NCI-H82 (cell line): ENCODE measurements around the gene GRIK4.
A peak's percentile ranks its signal among the peaks of the same experiment; 100 is the strongest.
"Not testable (repeated sequence)": the region's sequence is repeated elsewhere in the genome, so short reads cannot be mapped to it uniquely, and the experiment has no call there.

ENCODE experiments used
- DNase-seq: peaks from one replicate; lab custom pipeline; 2025; lab: John Stamatoyannopoulos, UW

GRIK4 gene, protein sequence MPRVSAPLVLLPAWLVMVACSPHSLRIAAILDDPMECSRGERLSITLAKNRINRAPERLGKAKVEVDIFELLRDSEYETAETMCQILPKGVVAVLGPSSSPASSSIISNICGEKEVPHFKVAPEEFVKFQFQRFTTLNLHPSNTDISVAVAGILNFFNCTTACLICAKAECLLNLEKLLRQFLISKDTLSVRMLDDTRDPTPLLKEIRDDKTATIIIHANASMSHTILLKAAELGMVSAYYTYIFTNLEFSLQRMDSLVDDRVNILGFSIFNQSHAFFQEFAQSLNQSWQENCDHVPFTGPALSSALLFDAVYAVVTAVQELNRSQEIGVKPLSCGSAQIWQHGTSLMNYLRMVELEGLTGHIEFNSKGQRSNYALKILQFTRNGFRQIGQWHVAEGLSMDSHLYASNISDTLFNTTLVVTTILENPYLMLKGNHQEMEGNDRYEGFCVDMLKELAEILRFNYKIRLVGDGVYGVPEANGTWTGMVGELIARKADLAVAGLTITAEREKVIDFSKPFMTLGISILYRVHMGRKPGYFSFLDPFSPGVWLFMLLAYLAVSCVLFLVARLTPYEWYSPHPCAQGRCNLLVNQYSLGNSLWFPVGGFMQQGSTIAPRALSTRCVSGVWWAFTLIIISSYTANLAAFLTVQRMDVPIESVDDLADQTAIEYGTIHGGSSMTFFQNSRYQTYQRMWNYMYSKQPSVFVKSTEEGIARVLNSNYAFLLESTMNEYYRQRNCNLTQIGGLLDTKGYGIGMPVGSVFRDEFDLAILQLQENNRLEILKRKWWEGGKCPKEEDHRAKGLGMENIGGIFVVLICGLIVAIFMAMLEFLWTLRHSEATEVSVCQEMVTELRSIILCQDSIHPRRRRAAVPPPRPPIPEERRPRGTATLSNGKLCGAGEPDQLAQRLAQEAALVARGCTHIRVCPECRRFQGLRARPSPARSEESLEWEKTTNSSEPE

DNA sequence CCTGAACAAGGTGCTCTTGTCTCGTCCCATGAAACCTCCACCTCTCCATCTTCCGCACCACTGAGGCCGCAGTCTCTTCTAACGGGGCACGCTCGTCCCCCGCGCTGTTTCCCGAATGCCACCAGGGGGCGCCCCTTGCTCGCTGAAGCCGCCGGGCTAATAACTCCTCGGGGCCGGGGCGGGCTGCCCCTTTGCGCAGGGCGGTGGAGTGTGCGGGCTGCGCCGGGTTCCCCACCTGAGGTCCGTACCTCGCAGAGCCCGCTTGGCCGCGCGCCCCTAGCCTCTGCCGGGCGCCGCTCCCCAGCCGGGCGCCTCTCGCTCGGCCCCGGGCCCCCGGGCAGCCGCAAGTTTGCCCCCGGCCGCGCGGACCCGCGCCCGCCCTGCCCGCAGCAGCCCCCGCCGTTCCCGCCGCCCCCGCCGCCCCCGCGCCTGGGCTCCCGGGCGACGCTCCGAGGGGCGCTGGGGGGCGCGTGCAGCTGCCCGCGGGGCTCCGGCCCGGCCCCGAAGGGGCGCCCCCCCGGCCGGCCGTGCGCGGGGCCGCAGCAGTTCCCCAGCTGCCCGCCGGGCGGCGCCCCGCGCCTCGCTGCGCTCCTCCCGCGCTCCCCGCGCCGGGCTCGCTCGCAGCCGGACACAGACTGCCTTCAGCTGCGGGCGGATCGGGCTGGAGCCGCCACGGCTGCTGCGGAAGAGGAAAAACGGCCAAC is at the start of gene GRIK4:
Gene GRIK4 (plus strand): TSS at position 633 of the 704 bp plus-strand sequence. CDS start 148,571 bp downstream, outside the sequence.
- peak; percentile 83 for DNase-seq

DNA sequence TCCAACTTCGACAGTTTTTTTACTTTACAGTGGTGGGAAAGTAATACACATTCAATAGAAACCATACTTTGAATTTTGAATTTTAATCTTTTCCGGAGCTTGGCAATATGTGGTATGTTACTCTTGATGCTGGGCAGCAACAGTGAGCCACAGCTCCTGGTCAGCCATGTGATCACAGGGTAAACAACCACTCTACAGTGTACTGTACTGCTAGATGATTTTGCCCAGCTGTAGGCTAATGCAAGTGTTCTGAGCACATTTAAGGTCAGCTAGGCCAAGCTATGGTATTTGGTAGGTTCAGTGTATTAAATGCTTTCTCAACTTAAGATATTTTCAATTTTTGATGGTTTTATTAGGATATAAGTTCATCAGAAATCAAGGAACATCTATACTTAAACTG is 48.7 kb upstream of the GRIK4 start:
- DNase-seq, result no peak

DNA sequence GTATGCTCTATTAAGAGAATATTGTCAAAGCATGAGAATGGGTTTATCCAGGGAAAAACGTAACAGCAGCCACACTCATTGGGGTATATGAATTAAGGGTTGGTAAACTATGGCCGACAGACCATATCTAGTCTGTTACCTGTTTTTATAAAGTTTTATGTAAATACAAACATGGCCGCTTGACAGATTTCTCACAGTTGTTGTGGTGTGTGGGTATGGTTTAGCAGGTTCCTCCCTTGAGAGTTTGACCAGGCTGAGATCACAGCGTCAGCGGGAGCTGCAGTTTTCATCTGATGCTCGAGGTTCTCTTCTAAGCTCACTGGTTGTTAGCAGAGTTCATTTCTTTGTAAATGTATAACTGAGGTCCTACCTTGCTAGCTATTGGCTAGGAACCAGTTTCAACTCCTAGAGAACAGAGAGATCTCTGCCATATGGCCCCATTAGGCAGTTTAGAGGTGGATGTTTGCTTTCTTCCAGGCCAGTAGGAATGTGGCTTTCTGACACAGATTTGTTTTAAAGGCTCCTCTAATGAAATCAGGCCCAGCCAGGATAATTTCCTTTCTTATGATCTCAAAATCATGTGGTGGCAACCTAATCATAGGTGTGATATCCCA is 45.5 kb upstream of the GRIK4 start:
- DNase-seq, result no peak

DNA sequence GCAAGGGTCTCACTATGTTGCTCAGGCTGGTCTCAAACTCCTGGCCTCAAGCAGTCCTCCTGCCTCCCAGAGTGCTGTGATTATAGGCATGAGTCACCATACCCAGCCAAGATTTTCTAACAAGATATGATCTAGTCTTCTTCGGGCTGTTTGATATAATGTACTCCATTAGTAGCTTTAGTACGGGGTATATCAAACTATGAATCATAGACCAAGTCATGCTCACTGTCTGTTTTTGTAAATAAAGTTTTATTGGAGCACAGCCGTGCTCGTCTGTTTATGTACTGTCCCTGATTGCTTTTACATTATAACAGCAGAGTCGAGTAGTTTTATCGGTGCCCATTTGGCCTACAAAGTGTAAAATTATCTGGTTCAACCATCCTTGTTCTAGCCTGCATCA is 43.9 kb upstream of the GRIK4 start:
- no peak for DNase-seq

DNA sequence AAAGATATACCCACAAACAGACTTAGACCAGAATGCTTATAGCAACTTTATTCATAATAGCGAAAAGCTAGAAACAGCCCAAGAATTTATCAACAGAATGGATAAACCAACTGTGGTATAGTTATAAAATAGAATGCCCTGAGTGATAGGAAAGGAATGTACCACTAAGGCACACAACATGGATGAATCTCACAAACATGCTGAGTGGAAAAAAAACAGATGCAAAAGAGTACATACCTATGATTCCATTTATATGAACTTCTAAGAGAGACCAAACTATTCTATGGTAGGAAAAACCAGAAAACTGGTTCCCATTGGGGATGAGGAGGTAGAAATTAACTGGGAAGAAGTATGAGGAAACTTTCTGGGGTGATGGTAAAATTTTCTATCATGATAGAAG is 40.4 kb upstream of the GRIK4 start:
- DNase-seq, result no peak

DNA sequence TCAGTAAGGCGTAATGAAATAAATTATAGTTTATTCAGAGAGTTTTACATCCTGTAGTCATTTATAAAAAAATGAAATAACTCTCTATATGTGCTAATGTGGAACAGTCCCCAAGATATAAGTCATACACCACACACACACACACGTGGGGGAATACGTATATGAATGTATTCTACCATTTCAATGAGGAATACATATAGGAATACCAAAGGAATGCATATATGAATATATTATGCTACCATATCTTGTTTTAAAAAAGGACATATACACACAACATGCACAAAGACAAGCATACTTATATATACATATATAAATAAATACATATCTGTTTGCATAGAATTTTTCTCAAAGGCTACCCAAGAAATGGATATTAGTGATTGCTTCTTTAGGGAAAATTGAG is 39.6 kb upstream of the GRIK4 start:
- no peak for DNase-seq

DNA sequence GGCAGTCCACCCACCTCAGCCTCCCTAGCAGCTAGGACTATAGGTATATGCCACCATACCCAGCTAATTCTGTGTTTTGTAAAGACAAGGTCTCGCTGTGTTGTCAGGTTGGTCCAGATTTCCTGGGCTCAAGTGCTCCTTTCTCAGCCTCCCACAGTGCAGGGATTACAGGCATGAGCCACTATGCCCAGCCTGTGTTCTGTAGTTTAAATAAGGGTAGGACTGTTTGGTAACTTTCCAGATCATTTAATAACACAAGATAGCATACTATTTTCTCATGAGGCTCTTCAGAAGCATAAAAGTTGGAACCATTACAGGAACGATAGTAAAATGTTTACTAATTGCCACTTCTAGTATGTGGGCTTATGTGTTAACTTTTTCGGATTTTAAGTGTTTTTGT is 38.0 kb upstream of the GRIK4 start:
- no peak for DNase-seq

DNA sequence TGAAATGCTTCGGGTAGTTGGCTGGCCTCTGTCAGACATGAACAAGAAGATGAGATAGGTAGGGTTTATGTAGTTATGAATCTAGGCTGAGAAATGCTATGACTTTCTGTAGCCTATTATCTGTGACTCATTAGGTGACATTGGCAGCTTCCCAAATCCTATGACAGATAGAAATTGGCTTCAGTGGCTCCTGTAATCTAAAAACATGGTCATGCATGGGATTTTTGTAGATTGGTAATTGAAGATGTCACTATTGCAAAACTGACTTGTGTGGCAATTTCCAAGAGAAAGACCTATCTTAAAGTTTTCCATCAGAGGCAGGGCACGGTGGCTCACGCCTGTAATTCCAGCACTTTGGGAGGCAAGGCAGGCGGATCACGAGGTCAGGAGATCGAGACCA is 29.4 kb upstream of the GRIK4 start:
- DNase-seq, result no peak

DNA sequence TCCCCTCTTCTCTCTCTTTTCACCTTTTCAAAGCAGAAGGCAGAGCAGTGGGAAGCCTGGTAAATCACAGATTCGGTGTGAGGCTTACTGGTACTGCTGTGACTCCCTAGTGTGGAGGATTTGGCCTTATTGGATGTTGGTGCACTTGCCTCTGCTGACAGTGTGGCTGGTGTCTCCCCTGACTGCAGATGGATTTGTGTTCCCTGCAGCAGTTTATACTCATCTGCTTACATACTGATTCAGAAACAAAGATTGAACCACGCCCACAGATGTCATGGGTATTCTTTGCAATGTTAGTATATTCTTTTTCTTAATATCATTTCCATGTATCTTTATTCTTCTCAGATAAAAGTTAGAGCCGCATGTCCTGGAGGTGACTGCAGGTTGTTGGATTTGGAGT is 26.8 kb upstream of the GRIK4 start:
- DNase-seq, result no peak

DNA sequence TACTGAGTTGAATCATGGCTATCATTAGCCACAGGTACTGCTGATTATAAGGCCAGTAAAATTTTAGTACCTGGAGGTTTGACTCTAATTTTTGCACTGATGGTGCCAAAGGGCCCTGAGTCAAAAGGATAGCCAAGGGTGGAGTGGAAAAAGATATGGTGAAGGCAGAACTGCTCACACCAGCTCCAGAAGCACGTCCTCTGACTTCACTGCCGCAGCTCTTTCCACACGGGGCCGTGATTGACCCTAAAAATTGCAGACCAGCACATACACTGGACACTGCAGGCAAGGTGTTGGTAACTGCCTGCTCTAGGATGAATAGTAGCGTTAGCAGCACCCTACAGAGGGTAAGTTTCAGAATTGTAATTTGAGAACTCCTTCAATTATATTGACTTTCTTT is 25.4 kb upstream of the GRIK4 start:
- DNase-seq, result no peak

DNA sequence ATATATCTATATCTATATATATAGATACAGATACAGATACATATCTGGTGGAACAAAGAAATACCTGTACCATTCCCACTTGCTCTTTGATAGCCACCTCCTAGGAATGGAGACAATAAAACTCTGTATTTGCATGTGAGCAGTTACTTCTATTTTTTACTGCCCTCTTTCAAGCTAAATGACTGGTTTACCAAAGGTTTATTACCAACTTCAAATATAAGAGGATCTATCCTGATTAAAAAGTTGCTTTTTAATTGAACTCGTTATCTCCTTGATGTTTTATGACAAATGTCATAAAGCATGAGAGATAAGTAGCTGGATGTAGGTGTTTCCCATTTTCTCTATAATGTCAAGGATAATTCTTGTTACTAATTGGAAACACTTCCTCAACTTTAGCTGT is 21.7 kb upstream of the GRIK4 start:
- no peak for DNase-seq

DNA sequence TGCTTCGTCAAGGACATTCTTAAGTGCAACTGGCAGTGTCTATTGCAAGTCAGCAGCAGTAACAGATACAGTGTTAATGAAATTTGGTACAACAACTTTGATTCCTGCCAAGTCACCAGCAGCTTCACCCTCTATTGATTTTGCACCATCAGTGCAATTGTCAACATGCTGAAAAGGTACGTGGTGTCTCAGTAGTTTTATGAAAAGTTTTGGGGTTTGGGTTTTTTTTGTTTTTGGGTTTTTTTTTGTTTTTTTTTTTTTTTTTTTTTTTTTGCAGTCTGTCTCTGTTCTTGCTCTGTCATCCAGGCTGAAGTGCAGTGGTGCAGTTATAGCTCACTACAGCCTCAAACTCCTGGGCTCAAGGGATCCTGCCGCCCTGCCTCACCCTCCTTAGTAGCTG is 19.1 kb upstream of the GRIK4 start:
- DNase-seq, result no peak

DNA sequence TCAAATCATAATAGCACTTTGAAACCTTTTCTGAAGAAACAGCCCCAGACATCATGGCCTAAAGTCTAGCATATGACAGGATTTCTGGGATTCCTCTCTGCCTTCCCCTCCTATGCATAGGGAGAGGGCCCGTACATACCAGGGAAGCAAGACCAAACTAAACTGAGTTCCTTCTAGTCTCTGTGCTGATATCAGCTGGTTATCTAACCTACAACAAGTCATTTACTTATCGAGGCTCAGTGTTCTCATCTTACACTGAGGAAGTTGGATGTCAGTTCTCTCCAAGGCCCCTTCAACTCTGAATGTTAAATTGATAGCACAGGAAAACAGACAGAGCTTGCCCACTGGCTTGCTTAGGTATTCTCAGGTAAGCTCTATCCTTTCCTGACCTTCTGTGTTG is 17.0 kb upstream of the GRIK4 start:
- DNase-seq, result no peak

DNA sequence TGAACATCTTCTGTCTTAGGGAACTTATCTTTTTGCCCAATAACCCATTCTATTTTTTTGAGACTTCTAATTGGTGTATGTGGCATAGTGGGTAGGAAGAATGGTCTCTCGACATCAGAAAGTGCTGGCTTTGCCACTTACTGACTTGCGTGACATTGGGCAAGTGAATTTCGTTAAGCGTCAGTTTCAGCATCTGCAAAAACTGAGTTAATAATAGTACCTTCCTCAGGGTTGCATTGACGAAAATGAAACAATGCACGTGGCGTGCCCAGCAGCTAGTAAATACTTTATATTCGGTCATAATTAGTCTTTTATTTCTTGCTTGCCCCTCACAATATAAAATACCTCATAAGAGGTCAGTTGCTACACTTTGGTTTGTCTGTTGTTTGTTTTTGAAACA is 12.5 kb upstream of the GRIK4 start:
- DNase-seq, result no peak

DNA sequence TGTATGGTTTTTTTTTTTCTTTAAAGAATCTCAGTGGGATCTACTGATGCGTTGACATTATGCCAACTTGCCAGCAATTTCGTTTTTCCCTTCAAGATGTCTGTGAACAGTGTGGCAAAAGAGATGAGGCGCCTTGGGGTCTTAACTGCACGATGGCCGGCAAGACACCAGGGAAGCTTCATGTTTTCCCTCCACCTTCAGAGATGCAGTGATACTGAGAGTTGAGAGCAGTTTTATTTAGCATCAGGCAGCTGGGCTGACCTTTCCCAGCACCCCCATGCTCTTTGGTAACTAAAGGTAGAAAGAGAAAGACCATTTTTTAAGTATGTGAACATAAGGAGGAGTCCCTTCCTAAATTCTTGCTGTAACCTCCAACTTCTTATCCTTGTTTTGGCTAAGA is 11.7 kb upstream of the GRIK4 start:
- no peak for DNase-seq

DNA sequence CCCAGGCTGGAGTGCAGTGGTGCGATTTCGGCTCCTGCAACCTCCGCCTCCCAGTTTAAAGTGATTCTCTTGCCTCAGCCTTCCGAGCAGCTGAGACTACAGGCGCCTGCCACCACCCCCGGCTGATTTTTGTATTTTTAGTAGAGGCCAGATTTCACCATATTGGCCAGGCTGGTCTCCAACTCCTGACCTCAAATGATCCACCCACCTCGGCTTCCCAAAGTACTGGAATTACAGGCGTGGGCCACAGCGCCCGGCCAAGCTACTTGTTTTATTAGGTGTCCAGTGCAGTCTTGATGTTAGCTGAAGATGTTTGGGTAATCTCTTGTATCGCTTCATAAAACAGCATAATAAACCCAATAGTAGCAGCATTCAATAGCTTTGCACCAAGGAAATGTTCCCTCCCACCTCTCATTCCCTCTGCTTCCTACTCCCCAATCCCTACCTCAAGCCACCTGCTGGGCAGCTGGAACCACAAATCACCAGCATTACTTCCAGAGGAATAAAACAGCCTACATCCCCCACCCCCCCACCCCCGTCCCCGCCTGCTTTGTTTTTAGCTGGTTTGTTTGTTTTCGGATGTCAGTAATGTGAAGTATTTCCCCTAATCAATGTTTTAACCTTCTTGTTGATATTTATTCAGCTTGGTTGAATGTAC is 11.0 kb upstream of the GRIK4 start:
- DNase-seq, result peak; percentile 50

DNA sequence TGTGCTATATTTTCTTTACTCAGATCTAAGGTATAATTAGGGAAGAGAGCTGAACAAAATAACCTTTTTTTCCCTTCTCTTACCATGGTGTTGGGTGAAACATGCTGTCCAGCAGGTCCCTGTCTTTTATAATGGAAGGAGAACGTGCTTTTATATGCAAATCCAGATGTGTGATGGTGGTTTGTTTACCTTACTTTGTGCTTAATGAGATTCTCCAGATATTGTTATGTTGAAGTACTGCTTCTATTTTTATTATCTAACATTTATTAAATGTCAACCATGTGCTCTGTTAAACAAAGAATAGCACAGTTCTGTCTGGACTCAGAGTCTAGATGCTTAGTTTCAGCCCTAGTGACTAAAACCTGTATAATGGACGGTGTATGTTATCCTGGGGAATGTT is 10.1 kb upstream of the GRIK4 start:
- no peak for DNase-seq

DNA sequence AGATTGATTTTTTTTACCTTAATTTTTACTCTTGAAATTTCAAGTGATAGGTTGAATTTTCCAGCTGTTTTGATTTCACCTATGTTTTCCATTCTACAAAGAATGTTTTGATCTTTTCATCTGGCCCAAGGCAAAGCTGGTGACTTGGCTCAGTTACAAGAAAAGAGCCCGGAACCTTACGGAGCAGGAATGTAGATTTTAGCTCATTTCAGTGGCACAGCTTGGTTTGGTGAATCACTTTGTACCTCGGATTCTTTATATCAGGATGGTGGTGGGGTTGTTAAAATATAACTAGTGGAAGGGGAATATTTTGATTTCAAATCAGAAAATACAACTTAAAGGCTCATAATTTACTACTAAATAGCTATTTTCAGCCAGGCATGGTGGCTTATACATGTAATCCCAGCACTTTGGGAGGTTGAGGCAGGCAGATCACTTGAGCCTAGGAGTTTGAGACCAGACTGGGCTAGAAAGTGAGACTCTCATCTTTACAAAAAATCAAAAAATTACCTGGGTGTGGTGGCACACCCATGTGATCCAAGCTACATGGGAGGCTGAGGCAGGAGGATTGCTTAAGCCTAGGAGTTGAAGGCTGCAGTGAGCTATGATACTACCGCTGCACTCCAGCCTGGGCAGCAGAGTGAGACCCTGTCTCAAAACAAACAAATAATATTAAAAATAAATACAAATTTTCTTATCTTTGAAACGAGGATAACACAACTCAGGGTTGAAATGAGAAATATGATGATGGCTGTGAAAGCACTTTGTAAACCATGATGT is 9.4 kb upstream of the GRIK4 start:
- DNase-seq, result no peak

DNA sequence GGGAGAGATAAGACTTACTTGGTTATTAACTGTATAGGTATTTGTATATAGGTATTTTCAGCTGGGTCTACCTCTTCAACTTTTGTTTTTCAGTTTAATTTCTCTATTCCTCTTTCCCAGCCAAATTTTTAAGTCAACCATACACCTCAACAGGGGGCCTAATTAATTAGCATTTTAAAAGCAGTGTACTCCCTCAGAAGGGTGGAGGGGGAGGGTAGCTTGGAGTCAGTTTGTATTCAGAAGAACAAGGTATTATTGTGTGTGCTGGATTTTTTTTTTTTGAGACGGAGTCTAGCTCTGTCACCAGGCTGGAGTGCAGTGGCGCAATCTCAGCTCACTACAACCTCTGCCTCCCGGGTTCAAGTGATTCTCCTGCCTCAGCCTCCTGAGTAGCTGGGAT is 8.0 kb upstream of the GRIK4 start:
- DNase-seq, result not testable (repeated sequence)

DNA sequence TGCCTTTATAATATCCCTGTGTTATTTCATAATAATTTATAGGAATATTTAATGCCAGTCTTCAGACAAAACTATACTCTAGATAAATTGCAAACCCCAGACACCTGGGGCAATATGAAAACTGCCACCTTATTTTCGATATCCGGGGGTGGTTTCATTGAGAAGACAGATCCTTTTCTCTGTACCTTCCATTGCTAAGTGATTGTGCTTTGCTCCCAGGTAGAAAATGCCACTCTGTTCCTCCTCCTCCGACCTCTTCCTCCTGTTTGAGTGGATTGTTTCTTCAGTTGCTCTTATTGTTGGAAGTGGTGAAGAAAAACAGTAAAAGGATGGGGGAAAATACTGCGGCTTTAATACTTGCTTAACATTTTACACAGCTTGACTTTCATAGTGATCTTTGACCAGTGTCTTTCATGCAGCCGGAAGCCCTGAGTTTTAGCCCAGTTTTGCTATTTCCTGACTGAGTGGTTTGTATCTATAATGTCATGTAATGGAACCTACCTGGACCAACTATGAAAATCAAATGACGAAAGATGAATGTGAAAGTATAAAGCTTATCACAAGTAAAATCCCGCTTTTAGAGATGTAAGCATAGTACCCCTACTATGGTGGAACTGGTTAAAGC is 5.6 kb upstream of the GRIK4 start:
- DNase-seq, result no peak
